Measurements from ENCODE around the gene SYNCRIP. TPM values are rescaled to one million over a fixed set of nuclear protein-coding genes. Genes with fewer than 3 reads are reported as not detected.
"Not testable (repeated sequence)": the region's sequence is repeated elsewhere in the genome, so short reads cannot be mapped to it uniquely, and the experiment has no call there.

SYNCRIP gene
- total RNA-seq = 96.3 TPM

GRCh38 chr6:85642774-85643536, at the start of gene SYNCRIP:
TSS of gene SYNCRIP (minus strand) at chr6:85642886. CDS start at chr6:85641439, 1,447 bp downstream.
- intact Hi-C loops (cut with DNase I) = loop anchor here (5.0 kb wide), 1 partner anchor 34 kb away; no protein-coding TSS in a partner anchor
- ATAC-seq (peak; percentile 95), DNase-seq (ENCODE audit: low spot score) (peak; percentile 99)

GRCh38 chr6:85691478-85691877, 48.8 kb upstream of the SYNCRIP start:
- DNase-seq (ENCODE audit: low spot score) = no peak
- ATAC-seq = no peak
- intact Hi-C loops (cut with DNase I) = no loop called here

GRCh38 chr6:85690071-85690470, 47.4 kb upstream of the SYNCRIP start:
- DNase-seq (ENCODE audit: low spot score) (no peak), ATAC-seq (no peak)
- intact Hi-C loops (cut with DNase I) = no loop called here

- intact Hi-C loops (cut with DNase I) = no loop called here
- ATAC-seq = no peak
- DNase-seq (ENCODE audit: low spot score) = no peak
These were observed 43.0 kb upstream of the SYNCRIP start for GRCh38 chr6:85685713-85686112.

DNA sequence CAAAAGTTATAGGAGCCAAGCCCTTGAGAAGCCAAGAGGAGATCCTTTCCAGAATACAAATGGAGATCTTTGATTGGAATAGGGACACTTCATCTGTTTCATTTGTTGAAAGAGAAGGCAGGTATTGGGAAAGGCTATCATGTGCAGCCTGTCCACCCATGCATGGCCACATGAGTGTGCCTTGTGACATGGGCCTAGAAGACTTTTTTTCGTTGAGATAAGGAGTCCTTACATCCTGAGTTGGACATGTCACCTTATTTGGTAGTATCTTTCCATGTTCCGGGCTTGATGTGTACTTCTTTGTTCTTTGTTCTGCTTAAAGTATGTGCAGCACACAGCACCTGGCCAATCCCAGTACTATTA, 42.1 kb upstream of the SYNCRIP start:
- DNase-seq (ENCODE audit: low spot score) = no peak
- intact Hi-C loops (cut with DNase I) = no loop called here
- no peak for ATAC-seq

DNA sequence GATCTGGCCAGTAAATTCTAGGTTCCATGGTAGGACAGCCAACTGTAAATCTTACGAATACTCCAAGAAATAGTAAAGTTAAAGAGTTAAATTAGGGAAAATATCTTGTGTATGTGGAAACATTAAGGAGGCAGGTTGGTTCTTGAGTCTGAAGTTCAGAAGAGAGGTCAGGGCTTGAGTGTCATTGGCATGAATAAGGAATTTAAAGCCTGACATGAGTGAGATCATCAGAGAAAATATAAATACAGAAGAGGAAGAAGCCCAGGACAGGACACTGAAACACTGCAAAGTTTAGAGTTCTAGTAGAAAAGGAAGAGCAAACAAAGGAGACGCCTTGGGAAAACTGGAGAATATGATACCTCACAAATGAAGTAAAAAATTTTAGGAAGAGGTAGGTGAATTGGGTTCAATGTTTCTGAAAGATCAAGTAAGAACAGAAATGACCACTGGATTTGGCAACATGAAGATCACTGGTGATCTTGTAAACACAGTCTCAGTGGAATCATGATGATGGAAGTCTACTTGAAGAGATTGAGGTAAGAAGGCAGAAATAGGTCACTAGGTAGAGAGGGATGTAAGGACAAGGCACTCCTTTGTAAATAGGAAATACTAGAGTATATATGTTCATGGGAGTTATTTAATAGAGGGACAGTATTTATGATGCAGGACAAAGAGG, 41.6 kb upstream of the SYNCRIP start:
- intact Hi-C loops (cut with DNase I) = no loop called here
- no peak for ATAC-seq
- DNase-seq (ENCODE audit: low spot score) = no peak

DNA sequence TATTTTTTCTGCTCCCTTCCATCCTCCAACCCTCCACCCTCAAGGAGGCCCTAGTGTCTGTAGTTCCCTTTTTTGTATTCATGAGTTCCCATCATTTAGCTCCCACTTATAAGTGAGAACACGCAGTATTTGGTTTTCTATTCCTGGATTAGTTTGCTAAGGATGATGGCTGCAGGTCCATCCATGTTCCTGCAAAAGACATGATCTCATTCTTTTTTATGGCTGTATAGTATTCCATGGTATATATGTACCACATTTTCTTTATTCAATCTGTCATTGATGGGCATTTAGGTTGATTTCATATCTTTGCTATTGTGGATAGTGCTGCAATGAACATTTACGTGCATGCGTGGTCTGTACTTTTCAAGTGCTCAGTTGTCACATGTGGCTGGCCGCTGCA, 39.2 kb upstream of the SYNCRIP start:
- ATAC-seq; DNase-seq (ENCODE audit: low spot score); intact Hi-C loops (cut with DNase I): not testable (repeated sequence)

GRCh38 chr6:85680388-85680787, 37.7 kb upstream of the SYNCRIP start:
- no peak for DNase-seq (ENCODE audit: low spot score)
- ATAC-seq = no peak
- intact Hi-C loops (cut with DNase I) = no loop called here

DNA sequence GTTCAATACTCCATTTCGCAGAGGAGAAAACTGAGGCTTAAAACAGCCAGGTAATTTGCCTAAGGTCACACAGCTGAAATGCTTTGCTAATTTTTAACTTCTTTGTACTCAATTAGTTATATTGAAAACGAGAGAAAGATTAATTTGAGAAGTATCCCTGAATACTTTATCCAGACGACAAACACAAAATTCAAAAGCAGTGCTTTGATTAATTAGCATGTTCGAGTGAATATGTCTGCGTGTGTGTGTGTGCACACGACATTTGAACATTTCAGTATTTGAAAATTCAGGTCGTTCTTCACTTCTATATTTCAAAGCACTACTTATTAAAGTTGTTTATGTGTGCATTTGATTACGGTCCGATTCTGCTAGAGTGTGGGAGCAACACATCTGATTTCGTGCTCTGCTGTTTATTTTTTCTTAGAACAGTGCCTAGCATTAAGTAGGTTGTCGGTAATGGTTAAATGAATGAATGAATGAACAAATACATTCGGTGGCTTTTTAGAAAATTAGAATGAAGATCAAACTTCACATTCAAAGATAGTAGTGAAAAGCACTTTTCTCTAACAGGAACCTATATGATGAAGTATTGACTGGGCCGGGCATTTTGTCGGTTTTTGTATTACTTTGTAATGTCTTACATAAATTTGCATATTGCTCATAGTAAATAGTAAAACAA, 36.9 kb upstream of the SYNCRIP start:
- ATAC-seq (no peak), DNase-seq (ENCODE audit: low spot score) (no peak)
- intact Hi-C loops (cut with DNase I) = loop anchor here (5.0 kb wide), 1 partner anchor 37 kb away; the partner anchor contains the start of gene SYNCRIP

GRCh38 chr6:85678602-85679444, 36.1 kb upstream of the SYNCRIP start:
- intact Hi-C loops (cut with DNase I) = loop anchor here (5.0 kb wide), 1 partner anchor 37 kb away; the partner anchor contains the start of gene SYNCRIP
- DNase-seq (ENCODE audit: low spot score) = peak; percentile 99
- peak; percentile 99 for ATAC-seq

- DNase-seq (ENCODE audit: low spot score) (no peak), ATAC-seq (peak; percentile 9)
- intact Hi-C loops (cut with DNase I) = loop anchor here (5.0 kb wide), 1 partner anchor 36 kb away; the partner anchor contains the start of gene SYNCRIP
These were observed 35.4 kb upstream of the SYNCRIP start for GRCh38 chr6:85678026-85678601.

DNA sequence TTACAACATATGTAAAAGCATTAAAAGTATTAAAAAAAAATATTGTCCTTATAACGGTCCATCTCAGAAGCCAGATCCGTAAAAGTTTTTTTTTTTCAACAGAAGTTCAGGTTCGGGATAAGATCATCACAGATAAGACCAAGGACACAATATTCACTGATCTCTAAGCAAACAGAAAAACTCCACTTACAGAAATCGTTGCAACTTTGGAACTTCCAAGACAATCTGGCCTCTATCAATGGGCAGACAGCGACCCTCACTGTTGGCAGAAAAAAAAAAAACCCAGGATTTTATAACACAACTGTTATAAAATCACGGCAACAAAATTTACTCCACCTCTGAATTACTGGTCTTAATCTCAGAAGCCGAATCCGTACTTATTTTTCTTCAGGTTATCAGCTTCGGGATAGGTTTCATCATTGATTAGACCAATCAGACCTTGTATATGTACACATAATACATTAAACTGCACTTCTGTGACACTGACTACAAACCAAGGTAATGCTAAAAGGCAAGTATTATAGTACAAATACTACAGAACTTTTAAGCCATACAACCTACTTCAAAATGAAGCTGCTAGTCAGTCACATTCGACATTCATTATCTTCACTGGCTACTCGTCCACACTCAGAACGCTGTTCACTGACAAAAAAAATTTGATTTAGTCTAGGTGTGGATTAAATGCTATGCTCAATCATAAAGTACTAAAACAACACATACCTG, 34.7 kb upstream of the SYNCRIP start:
- intact Hi-C loops (cut with DNase I) = loop anchor here (5.0 kb wide), 1 partner anchor 35 kb away; the partner anchor contains the start of gene SYNCRIP
- DNase-seq (ENCODE audit: low spot score) (no peak), ATAC-seq (peak; percentile 29)

GRCh38 chr6:85676086-85676729, 33.5 kb upstream of the SYNCRIP start:
- ATAC-seq (no peak), DNase-seq (ENCODE audit: low spot score) (no peak)
- intact Hi-C loops (cut with DNase I) = loop anchor here (5.0 kb wide), 1 partner anchor 34 kb away; the partner anchor contains the start of gene SYNCRIP

- no peak for ATAC-seq
- intact Hi-C loops (cut with DNase I) = loop anchor here (5.0 kb wide), 1 partner anchor 33 kb away; the partner anchor contains the start of gene SYNCRIP
- no peak for DNase-seq (ENCODE audit: low spot score)
These were observed 32.5 kb upstream of the SYNCRIP start for GRCh38 chr6:85675030-85675819.

- intact Hi-C loops (cut with DNase I) = loop anchor here (5.0 kb wide), 1 partner anchor 32 kb away; the partner anchor contains the start of gene SYNCRIP
These were observed 31.9 kb upstream of the SYNCRIP start for GRCh38 chr6:85674604-85675003.

More at GRCh38 chr6:85674604-85675003, 31.9 kb upstream of the SYNCRIP start:
- no peak for DNase-seq (ENCODE audit: low spot score)
- no peak for ATAC-seq
